Muscle of leg (tissue), 11 donors: ENCODE measurements around the gene UBALD1. TPM values are rescaled to one million over a fixed set of nuclear protein-coding genes. Genes with fewer than 3 reads are reported as not detected.

ENCODE experiments used
- DNase-seq: peaks from one replicate; pipeline ENCODE4 v3.0.0; 2013
- H3K27ac ChIP-seq: one replicate; pipeline ENCODE4 v1.5.1; 2013; ENCODE audit warnings: mild to moderate bottlenecking, low read length, control low read depth
- H3K27me3 ChIP-seq: one replicate; pipeline ENCODE4 v1.6.1; 2013; ENCODE audit warnings: low read length; ENCODE audit not compliant: control insufficient read depth, insufficient read depth
- H3K36me3 ChIP-seq: one replicate; pipeline ENCODE4 v1.6.1; 2013; ENCODE audit warnings: low read length; ENCODE audit not compliant: control insufficient read depth, insufficient read depth
- H3K4me1 ChIP-seq: one replicate; pipeline ENCODE4 v1.6.1; 2013; ENCODE audit warnings: low read length; ENCODE audit not compliant: control insufficient read depth, insufficient read depth
- H3K4me3 ChIP-seq: one replicate; pipeline ENCODE4 v1.5.1; 2013; ENCODE audit warnings: low read length, control low read depth
- H3K9me3 ChIP-seq: replicated peaks from 2 replicates; pipeline ENCODE4 v1.6.1; 2013; ENCODE audit warnings: low read depth, low read length; ENCODE audit not compliant: control insufficient read depth
- WGBS: methylation state at CpG from one replicate; pipeline ENCODE4 v1.1.5; 2013; ENCODE audit warnings: missing lambda C conversion rate; ENCODE audit not compliant: insufficient coverage; 5-methylcytosine and 5-hydroxymethylcytosine counted together
- polyA plus RNA-seq, 8 donors: library from polyadenylated mRNA; unstranded; fragments of 120-200 nt; gene quantifications; one replicate each; pipeline versions ENCODE4 v1.2.1 to v1.2.3, GENCODE V29; 2013; ENCODE audit warnings: inconsistent platforms in 1 of 8, low replicate concordance in 1 of 8; ENCODE audit not compliant: insufficient read length in 8 of 8, insufficient read depth in 1 of 8
- total RNA-seq: library from RNA; stranded (reverse); fragments of 120-200 nt; gene quantifications from one replicate; pipeline ENCODE4 v1.2.4, GENCODE V29; 2013

UBALD1 gene
- total and polyA plus RNA-seq, 9 donors: 7.4 to 24.5 (median 23.1) TPM

GRCh38 chr16:4648917-4649316, 34.2 kb upstream of the UBALD1 start:
- no peak for DNase-seq
- H3K4me3 ChIP-seq: no peak overlapping the region
- H3K27me3 ChIP-seq: no peaks in the 10 kb centered on the region
- no peak overlapping the region for H3K27ac ChIP-seq
- H3K36me3 ChIP-seq: peaks cover 56% of the 10 kb centered on the region
- no peaks in the 10 kb centered on the region for H3K4me1 ChIP-seq
- H3K9me3 ChIP-seq: peaks cover 5% of the 10 kb centered on the region
- 96% methylated on average over 7 of the region's 13 CpGs for WGBS

GRCh38 chr16:4647644-4647980, 32.9 kb upstream of the UBALD1 start:
- H3K36me3 ChIP-seq: peaks cover 46% of the 10 kb centered on the region

GRCh38 chr16:4646773-4647643, 32.3 kb upstream of the UBALD1 start:
- H3K36me3 ChIP-seq: peaks cover 40% of the 10 kb centered on the region
- 94% methylated on average over 17 of the region's 22 CpGs for WGBS
- no peaks in the 10 kb centered on the region for H3K4me1 ChIP-seq
- H3K4me3 ChIP-seq: no peak overlapping the region
- H3K9me3 ChIP-seq: peaks cover 5% of the 10 kb centered on the region
- no peaks in the 10 kb centered on the region for H3K27me3 ChIP-seq
- no peak for DNase-seq
- H3K27ac ChIP-seq: no peak overlapping the region

More at GRCh38 chr16:4647644-4647980, 32.9 kb upstream of the UBALD1 start:
- WGBS: 99% methylated on average over 6 of the region's 8 CpGs
- H3K9me3 ChIP-seq: peaks cover 5% of the 10 kb centered on the region
- DNase-seq: peak; percentile 0
- no peak overlapping the region for H3K4me3 ChIP-seq
- H3K27me3 ChIP-seq: no peaks in the 10 kb centered on the region
- H3K4me1 ChIP-seq: no peaks in the 10 kb centered on the region
- H3K27ac ChIP-seq: no peak overlapping the region

GRCh38 chr16:4641895-4642294, 27.2 kb upstream of the UBALD1 start:
- no peak for DNase-seq
- Histone ChIP-seq H3K4me1 (peaks cover 12% of the 10 kb centered on the region), H3K27ac (no peak overlapping the region), H3K36me3 (peaks cover 24% of the 10 kb centered on the region), H3K4me3 (no peak overlapping the region), H3K9me3 (no peaks in the 10 kb centered on the region), H3K27me3 (no peaks in the 10 kb centered on the region)
- 100% methylated on average over 1 of the region's 14 CpGs for WGBS

- H3K36me3 ChIP-seq: peaks cover 20% of the 10 kb centered on the region
- WGBS: 100% methylated on average over 4 of the region's 5 CpGs
- peaks cover 12% of the 10 kb centered on the region for H3K4me1 ChIP-seq
- no peaks in the 10 kb centered on the region for H3K27me3 ChIP-seq
- no peak for DNase-seq
- H3K27ac ChIP-seq: no peak overlapping the region
- H3K9me3 ChIP-seq: no peaks in the 10 kb centered on the region
- no peak overlapping the region for H3K4me3 ChIP-seq
These were observed 26.6 kb upstream of the UBALD1 start for GRCh38 chr16:4641306-4641687.

GRCh38 chr16:4640572-4641305, 26.1 kb upstream of the UBALD1 start:
- H3K4me1 ChIP-seq: peaks cover 12% of the 10 kb centered on the region
- peaks cover 20% of the 10 kb centered on the region for H3K36me3 ChIP-seq
- 82% methylated on average over 11 of the region's 19 CpGs for WGBS
- no peaks in the 10 kb centered on the region for H3K27me3 ChIP-seq
- DNase-seq: no peak
- H3K9me3 ChIP-seq: no peaks in the 10 kb centered on the region
- H3K4me3 ChIP-seq: no peak overlapping the region
- no peak overlapping the region for H3K27ac ChIP-seq

- H3K27me3 ChIP-seq: no peaks in the 10 kb centered on the region
- WGBS: 78% methylated on average over 24 of the region's 27 CpGs
- no peak overlapping the region for H3K27ac ChIP-seq
- peaks cover 14% of the 10 kb centered on the region for H3K36me3 ChIP-seq
- no peak overlapping the region for H3K4me3 ChIP-seq
- peaks cover 12% of the 10 kb centered on the region for H3K4me1 ChIP-seq
- H3K9me3 ChIP-seq: no peaks in the 10 kb centered on the region
- peak; percentile 0 for DNase-seq
These were observed 25.3 kb upstream of the UBALD1 start for GRCh38 chr16:4639899-4640509.

GRCh38 chr16:4637501-4638166, 22.9 kb upstream of the UBALD1 start:
- Histone ChIP-seq H3K4me3 (no peak overlapping the region), H3K27me3 (no peaks in the 10 kb centered on the region)

GRCh38 chr16:4636196-4636595, 21.5 kb upstream of the UBALD1 start:
- H3K27me3 ChIP-seq: no peaks in the 10 kb centered on the region
- peaks cover 5% of the 10 kb centered on the region for H3K9me3 ChIP-seq
- no peak for DNase-seq
- peaks cover 12% of the 10 kb centered on the region for H3K4me1 ChIP-seq
- no peak overlapping the region for H3K27ac ChIP-seq
- peaks cover 23% of the 10 kb centered on the region for H3K36me3 ChIP-seq
- WGBS: 87% methylated on average over 12 of the region's 13 CpGs
- H3K4me3 ChIP-seq: no peak overlapping the region

More at GRCh38 chr16:4637501-4638166, 22.9 kb upstream of the UBALD1 start:
- WGBS: 48% methylated on average over 5 of the region's 21 CpGs
- no peak overlapping the region for H3K27ac ChIP-seq
- peaks cover 20% of the 10 kb centered on the region for H3K36me3 ChIP-seq
- no peaks in the 10 kb centered on the region for H3K9me3 ChIP-seq
- H3K4me1 ChIP-seq: peaks cover 12% of the 10 kb centered on the region
- DNase-seq: peak; percentile 3
